Stimulated activated CD8-positive, alpha-beta memory T cell treated with anti-CD3 and anti-CD28 coated beads, Interleukin-15, amount 100 ng/mL, for 4 hours (primary cell): ENCODE measurements around the gene CUX1.
"Not testable (repeated sequence)": the region's sequence is repeated elsewhere in the genome, so short reads cannot be mapped to it uniquely, and the experiment has no call there.

Experiments used
- DNase-seq, 2 donors: peaks; one replicate each; pipeline ENCODE4 v3.0.0-alpha.2; 2020; ENCODE audit warnings: low read depth in 2 of 2

The CUX1 gene

GRCh38 chr7:101803203-101804087, 14.0 kb upstream of the CUX1 start:
- no peak for DNase-seq

- DNase-seq: no peak
Measured at GRCh38 chr7:101804088-101804963, 13.1 kb upstream of the CUX1 start.

DNA sequence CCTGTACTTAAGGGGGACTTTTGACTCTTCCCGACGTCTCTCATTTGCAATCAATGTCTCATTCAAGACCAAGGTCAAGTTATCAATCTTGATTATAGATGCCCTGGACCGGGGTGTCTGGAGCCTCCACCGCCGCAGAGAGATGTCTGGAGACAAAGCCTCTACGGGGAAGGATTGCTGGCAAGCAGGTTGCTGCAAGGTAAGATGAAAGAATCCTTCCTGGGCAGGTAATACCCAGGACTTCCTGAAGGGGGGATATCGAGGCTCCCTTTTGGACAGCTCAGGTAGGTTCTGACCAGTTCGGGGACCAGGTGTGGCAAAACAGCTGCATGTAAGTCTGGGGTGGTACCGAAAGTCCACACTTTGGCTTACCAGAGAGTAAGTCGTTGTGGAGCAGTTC, 12.5 kb upstream of the CUX1 start:
- DNase-seq: no peak

- DNase-seq: no peak
Measured at GRCh38 chr7:101812595-101812994, 4.8 kb upstream of the CUX1 start.

DNA sequence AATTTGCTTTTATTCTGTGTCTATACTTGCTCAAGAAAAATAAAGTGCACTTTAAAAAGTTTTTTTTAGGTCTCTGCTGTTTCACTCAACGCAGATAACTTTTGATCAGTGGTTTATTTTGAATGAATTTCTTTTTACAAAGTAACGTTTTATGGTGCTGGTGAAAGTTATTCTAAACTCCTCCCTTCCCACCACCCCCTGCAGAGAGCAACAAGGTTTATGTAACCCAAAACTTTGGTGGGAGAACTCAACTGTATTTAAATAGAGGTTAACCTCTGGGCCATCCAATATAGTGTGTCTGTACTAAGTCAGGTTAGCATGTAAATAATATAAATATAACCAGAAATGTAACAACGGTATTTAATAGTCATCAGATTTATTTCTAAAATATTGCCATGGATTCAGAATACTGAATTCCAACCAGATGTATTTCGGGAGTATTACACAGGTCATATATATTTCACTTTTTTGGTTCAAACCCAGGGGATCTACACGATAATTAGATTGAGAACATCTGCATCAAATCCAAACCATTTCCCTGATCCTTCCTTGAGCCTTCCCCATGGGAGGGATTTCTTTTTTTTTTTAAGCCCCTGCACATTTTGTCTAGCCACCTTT, 3.9 kb upstream of the CUX1 start:
- DNase-seq: no peak

DNA sequence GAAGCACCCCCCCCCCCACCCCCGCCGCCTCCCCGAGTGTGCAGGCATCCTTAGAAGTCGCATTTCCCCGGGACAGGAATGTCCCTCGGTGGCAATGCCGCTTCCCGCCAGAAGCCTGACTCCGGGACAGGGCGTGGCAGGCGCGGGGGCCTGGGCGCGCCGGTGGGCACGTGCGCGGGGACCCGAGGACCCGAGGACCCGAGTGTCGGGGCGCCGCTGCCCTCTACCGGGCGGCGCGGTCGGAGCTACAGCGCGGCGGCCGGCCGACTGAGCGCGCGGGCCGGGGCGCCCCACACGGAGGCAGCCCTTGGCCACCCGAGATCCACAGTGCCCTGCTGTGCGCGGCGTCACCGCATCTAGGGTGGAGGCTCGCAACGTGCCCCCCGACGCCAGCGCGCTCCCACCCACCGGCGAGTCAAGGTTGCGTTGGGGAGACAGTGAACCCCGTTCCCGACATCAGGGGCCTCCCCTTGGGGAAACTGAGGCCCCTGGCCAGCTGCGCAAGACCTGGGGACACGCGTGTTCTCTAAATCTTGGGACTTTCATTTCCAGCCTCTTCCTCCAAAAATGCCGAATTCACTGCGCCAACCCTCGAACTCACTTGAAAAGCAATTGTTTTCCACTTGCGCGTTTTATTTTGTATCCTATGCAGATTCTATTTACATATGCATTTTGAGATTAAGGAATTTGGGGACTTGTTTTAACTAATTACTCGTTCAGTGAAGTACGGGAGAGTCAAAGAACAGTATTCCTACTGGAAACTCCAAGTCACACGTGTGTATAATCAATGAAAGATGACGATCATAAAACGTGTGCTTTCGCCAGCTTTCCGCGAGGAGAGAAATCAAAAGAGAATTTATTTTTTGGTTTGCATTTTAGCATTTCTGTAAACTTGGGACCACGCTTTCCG, 3.1 kb upstream of the CUX1 start:
- peak in 1 of 2 donors; percentile 44 for DNase-seq

DNA sequence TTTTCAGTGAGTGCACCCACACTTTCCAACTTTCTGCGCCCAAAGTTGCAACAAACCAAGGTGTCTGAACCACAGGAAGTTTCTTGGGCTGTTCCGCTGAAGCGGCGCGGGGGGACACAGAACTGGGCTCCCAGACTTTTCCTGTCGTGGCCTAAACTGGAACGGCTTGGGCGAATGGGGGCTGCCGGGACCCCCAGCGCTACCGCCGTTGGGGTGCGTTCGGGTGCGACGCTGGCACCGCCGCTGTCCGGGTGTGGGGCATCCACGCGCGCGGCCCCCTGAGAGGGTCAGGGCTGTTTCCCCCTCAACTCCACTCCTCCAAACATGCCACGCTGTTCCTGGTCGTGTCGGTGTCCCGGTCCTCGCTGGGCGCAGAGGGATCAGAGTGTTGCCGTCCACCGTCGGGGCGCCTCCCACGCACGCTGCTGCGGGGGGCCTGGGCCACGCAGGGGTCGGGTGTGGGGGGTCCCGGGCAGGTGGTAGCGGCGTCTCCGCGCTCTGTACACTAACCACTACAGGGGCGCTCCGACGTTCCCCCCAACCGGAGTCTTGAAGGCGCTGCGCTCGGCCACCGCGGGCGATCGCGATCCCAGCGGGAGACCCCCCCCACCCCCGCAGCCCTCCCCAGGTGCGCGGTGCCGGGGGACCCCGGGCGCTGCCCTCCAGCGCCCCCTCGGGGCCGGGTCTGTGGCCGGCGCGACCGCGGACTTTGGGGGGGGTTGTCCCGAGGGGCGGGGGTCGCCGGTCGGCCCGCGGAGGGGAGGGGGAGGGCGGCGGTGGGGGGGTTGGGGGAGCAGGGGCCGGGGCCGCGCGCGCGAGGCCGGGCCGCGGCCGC, 2.2 kb upstream of the CUX1 start:
- peak; percentile 28 to 53 for DNase-seq

DNA sequence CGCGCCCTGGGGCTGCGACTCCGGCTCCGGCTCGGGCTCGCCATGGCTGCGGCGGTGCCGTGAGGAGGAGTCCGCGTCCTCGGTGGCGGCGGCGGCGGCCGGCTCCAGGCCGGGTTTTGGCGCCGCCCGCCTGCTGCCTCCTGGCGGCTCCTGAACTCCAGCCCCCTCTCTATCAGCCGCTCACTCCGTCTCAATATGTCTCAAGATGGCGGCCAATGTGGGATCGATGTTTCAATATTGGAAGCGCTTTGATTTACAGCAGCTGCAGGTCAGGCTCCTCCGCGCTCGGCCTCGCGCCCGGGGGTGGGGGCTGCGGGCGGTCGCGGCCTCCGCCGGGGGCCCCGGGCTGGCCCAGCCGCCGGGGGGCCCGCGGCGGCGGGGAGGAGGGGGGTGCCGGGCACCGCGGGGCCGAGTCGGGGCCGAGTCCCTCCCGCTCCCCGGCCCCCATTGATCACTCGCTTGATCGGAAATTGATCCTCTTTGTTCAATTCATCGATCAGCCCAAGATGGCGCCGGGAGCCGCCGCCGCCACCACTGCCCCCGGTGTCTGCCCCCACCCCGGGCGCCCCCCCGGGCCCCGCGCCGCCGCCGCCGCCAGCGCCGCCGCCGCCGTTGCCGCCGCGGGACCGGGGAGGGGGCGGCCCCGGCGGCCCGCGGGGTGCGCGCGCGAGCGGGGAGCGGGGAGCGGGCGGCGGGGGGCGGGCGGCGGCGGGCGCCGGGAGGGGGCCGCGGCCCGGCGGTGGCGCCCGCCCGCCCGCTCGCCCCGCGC, 1.4 kb upstream of the CUX1 start:
- peak; percentile 17 to 53 for DNase-seq

DNA sequence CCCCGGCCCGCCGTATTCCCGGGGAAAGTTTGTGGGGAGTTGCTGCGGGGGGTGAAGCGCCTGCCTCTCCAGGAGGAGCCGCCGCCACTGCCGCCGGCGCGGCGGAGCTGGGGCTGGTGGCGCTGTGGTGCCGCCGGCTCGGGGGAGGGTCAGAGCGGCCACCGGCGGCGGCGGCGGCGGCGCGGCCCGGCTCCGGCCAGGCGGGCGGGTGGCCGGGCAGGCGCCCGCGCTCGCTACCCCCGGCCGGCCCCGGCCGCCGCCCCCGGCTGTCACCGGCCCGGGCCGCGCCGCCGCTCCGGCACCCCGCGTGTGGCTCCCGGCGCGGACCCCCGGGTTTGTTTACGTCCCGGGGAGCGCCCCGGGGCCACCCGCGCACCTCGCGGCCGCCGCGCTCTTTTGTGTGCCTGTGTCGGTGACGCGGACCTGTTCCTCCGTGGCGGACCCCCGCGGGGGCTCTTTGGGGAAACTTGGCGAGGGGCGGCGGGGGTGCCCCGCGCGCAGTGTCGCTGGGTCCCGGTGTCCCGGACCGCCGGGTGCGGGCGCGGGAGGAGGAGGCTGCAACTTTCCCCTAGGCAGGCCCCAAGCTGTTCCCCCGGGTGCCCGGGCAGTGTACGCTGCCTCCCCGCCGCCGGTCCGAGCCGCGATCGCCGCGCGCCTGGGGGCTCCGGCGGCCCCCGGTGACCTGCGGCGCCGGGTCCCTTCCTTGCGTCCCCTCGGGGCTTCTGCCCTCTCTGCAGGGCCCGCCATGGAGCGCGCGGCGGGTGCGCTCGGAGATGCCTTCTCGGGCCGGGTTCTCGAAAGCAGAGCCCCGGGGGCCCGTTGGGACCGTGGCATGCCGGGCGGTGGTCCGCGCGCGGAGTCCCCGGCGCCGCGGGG, 593 bp upstream of the CUX1 start:
- no peak for DNase-seq

GRCh38 chr7:101818287-101819071, 1.1 kb downstream of the CUX1 start:
- DNase-seq: no peak

GRCh38 chr7:101819183-101819582, 1.8 kb downstream of the CUX1 start:
- no peak for DNase-seq

DNA sequence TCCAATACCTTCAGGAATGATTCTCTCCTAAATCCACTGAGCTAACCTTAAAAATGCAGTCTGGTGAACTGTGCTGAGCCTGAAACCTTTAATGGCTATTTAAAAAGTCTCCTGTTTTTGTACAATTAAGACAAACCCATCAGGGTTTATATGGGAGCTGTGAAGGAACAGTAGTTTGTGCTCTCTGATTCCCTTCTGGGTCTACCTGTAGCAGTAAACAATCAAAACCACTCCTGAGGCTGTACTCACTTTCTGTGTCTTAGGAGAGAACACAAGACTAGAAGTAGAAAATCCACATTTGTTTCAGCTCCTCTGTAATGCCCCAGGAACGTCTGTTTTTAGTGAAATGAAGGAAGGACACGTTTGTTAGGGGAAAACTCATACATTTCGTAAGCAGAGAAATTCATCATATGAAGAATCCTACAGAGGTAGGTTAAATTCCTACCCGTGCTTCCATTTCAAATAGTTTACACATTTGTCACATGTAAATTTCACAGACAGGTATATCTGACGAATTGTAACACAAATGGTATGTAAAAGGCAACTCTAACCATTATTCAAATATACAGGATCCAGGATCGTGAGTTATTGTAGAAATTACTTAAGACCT, 2.6 kb downstream of the CUX1 start:
- no peak for DNase-seq

DNA sequence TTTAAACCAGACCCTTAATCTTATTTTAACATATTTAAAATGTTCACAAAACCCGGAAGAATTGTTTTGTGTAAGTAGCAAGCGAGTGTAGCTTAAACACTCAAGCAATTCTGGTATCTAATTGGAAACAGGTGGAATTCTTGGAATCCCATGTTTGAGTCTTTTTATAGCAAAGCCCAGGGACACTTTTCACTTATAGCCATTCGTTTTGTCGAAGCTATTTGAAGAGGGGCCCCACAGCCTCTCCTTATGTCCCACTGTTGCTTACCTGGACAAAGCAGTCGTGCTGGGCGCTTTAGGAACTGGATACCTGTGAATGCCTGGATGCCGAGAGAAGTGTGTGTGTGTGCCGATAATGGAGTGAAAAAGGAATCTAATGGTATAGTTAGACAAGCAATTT, 3.3 kb downstream of the CUX1 start:
- DNase-seq: no peak

GRCh38 chr7:101822632-101823031, 5.2 kb downstream of the CUX1 start:
- DNase-seq: not testable (repeated sequence)

- DNase-seq: no peak
Measured at GRCh38 chr7:101823096-101823495, 5.7 kb downstream of the CUX1 start.

DNA sequence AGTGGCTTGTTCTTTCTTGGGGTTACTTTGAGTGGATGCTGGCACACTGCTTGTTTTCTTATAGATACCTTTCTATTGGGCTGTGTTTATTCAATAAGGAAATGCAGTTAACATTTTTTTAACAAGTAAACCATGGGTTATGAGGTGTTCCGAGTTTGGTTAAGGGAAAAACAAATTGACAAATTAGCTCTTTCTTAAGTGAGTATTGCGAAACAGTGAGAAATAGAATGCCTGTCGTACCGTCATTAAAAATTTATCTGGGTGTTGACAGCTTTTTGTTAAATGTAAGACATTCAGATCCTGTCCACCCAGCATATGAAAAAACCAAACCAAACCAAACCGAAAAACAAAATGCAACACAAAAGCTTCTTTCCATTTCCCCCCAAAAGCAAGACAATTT, 6.2 kb downstream of the CUX1 start:
- no peak for DNase-seq

DNA sequence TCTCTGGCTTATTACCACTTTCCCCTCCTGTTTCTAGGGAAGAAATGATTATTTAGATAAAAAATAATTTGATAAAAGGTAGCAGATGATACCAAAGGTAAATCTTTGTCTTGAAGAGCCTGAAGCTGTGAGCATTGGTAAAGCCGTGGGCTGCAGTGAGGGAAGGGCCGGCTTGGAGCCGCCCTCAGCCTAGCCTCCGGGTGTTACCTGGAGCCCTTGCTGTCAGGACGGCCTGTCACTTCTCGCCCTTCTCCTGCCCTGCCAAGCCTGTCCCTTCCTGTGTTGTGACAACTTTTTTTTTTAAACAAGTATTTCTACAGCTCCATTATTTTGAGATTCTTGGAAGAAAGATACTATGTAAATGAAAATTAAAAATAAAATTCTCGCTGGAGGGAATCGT, 7.0 kb downstream of the CUX1 start:
- no peak for DNase-seq
